Measurements from ENCODE around the gene MGAT4A.

GRCh38 chr2:98738304-98738703 is 7.4 kb upstream of the MGAT4A start:
- TF ChIP-seq, protein P1, sequence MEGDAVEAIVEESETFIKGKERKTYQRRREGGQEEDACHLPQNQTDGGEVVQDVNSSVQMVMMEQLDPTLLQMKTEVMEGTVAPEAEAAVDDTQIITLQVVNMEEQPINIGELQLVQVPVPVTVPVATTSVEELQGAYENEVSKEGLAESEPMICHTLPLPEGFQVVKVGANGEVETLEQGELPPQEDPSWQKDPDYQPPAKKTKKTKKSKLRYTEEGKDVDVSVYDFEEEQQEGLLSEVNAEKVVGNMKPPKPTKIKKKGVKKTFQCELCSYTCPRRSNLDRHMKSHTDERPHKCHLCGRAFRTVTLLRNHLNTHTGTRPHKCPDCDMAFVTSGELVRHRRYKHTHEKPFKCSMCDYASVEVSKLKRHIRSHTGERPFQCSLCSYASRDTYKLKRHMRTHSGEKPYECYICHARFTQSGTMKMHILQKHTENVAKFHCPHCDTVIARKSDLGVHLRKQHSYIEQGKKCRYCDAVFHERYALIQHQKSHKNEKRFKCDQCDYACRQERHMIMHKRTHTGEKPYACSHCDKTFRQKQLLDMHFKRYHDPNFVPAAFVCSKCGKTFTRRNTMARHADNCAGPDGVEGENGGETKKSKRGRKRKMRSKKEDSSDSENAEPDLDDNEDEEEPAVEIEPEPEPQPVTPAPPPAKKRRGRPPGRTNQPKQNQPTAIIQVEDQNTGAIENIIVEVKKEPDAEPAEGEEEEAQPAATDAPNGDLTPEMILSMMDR (IDR thresholded peaks at IDR 0.05): no peak
- no peak for TF ChIP-seq CEBPB (IDR thresholded peaks at IDR 0.05)
- no peak for TF ChIP-seq RAD21 (conservative IDR thresholded peaks at IDR 0.05 in 1 of 2, IDR thresholded peaks at IDR 0.05 in 1 of 2)
- TF ChIP-seq CHD4 (IDR thresholded peaks at IDR 0.05; ENCODE audit: borderline replicate concordance): no peak
- no peak for TF ChIP-seq POLR2A (IDR thresholded peaks at IDR 0.05; ENCODE audit: low read length)
- TF ChIP-seq RCOR1 (IDR thresholded peaks at IDR 0.05; ENCODE audit: low read depth, low read length): no peak
- TF ChIP-seq SMC3 (IDR thresholded peaks at IDR 0.05): no peak
- no peak for TF ChIP-seq MYC (IDR thresholded peaks at IDR 0.05; ENCODE audit: borderline replicate concordance, low read length)
- no peak for TF ChIP-seq TP53 (CRISPR knock-in tag; IDR thresholded peaks at IDR 0.05)
- no peak for TF ChIP-seq GATA3 (IDR thresholded peaks at IDR 0.05; ENCODE audit: borderline replicate concordance)

Data from A549 (cell line).